WTC11 (cell line): ENCODE measurements around the gene PEAK3.

Experiments
- ATF1 ChIP-seq: sonication (generic); formaldehyde crosslinking; IDR thresholded peaks from 2 replicates; pipeline ENCODE4 v1.8.1; 2023; ENCODE audit warnings: mild to moderate bottlenecking, moderate library complexity, missing genetic modification reagents
- GABPB1 ChIP-seq: sonication (generic); formaldehyde crosslinking; IDR thresholded peaks from 2 replicates; pipeline ENCODE4 v1.8.1; 2023; ENCODE audit warnings: mild to moderate bottlenecking, missing genetic modification reagents
- GTF2I ChIP-seq: fragments of 250-450 bp; sonication (Bioruptor Pico); conservative IDR thresholded peaks from 2 replicates; pipeline ENCODE4 v1.4.0; 2021; ENCODE audit warnings: mild to moderate bottlenecking
- JUN ChIP-seq: sonication (generic); formaldehyde crosslinking; IDR thresholded peaks from 2 replicates; pipeline ENCODE4 v1.8.0; 2023; ENCODE audit warnings: mild to moderate bottlenecking, missing genetic modification reagents
- TF ChIP-seq, protein P1 (sequence below): sonication (generic); formaldehyde crosslinking; IDR thresholded peaks from 2 replicates; pipeline ENCODE4 v1.8.1; 2023; ENCODE audit warnings: mild to moderate bottlenecking, missing genetic modification reagents, moderate library complexity
- TF ChIP-seq, protein P2 (sequence below): fragments of 200-600 bp; IDR thresholded peaks from 2 replicates; pipeline ENCODE4 v1.8.0; 2022; ENCODE audit warnings: antibody characterized with exemption
- TF ChIP-seq, protein P3 (sequence below): sonication (generic); formaldehyde crosslinking; IDR thresholded peaks from 2 replicates; pipeline ENCODE4 v1.8.0; 2022; ENCODE audit warnings: mild to moderate bottlenecking, missing genetic modification reagents

DNA sequence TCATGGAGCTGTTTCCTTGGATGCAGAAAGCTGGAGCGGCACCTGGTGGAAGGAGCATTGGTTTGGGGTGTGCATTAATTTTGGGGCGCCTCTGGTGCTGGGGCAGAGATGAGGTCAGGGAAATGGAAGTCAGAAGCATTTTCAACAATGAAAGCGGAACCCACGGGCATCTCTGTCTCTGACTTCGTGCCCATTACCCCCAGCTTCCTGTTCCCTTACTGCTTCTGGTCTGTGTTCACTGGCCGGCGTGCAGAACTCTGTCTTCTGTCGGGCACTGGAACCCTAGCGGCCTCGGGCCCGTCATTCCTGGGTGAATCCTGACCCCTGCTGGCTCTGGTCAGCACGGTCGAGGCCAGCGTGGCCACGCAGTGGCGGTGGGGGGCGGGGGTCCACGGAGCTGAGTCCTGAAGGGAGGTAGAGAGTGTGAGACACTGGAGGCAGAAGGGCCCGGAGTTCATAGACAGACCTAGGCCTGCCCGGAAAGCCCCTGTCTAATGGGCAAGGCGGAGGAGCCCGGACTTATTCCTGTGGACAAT, 33.9 kb upstream of the PEAK3 start:
- TF ChIP-seq ATF1 = no peak
- no peak for TF ChIP-seq GTF2I (CRISPR knock-in tag)
- TF ChIP-seq, protein P1, sequence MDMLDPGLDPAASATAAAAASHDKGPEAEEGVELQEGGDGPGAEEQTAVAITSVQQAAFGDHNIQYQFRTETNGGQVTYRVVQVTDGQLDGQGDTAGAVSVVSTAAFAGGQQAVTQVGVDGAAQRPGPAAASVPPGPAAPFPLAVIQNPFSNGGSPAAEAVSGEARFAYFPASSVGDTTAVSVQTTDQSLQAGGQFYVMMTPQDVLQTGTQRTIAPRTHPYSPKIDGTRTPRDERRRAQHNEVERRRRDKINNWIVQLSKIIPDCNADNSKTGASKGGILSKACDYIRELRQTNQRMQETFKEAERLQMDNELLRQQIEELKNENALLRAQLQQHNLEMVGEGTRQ = no peak
- TF ChIP-seq, protein P2, sequence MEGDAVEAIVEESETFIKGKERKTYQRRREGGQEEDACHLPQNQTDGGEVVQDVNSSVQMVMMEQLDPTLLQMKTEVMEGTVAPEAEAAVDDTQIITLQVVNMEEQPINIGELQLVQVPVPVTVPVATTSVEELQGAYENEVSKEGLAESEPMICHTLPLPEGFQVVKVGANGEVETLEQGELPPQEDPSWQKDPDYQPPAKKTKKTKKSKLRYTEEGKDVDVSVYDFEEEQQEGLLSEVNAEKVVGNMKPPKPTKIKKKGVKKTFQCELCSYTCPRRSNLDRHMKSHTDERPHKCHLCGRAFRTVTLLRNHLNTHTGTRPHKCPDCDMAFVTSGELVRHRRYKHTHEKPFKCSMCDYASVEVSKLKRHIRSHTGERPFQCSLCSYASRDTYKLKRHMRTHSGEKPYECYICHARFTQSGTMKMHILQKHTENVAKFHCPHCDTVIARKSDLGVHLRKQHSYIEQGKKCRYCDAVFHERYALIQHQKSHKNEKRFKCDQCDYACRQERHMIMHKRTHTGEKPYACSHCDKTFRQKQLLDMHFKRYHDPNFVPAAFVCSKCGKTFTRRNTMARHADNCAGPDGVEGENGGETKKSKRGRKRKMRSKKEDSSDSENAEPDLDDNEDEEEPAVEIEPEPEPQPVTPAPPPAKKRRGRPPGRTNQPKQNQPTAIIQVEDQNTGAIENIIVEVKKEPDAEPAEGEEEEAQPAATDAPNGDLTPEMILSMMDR = no peak
- TF ChIP-seq JUN (CRISPR knock-in tag) = no peak
- peak; percentile 39; the same call in 1 of the 2 replicates for TF ChIP-seq GABPB1 (CRISPR knock-in tag)
- TF ChIP-seq, protein P3, sequence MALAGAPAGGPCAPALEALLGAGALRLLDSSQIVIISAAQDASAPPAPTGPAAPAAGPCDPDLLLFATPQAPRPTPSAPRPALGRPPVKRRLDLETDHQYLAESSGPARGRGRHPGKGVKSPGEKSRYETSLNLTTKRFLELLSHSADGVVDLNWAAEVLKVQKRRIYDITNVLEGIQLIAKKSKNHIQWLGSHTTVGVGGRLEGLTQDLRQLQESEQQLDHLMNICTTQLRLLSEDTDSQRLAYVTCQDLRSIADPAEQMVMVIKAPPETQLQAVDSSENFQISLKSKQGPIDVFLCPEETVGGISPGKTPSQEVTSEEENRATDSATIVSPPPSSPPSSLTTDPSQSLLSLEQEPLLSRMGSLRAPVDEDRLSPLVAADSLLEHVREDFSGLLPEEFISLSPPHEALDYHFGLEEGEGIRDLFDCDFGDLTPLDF = no peak
